ENCODE data around the gene PPME1.

- no peak for TF ChIP-seq CTCF (conservative IDR thresholded peaks at IDR 0.05)
- no peak for TF ChIP-seq EZH2 (IDR thresholded peaks at IDR 0.05; ENCODE audit: low read depth)
Measured at GRCh38 chr11:74206746-74207145, 35.7 kb downstream of the PPME1 start.
